Nephron (organoid): ENCODE measurements around the gene IGF1R.

Experiments
- H3K27ac Mint-ChIP-seq, 3 experiments: 2 replicates each; pipeline ENCODE4 v1.8.0; 2020; ENCODE audit warnings: mixed read lengths in 3 of 3, mild to moderate bottlenecking in 2 of 3, moderate library complexity in 1 of 3
- H3K27me3 Mint-ChIP-seq: 2 replicates; pipeline ENCODE4 v1.8.0; 2021; ENCODE audit warnings: low read depth, mild to moderate bottlenecking, moderate library complexity, mixed read lengths
- H3K36me3 Mint-ChIP-seq: 2 replicates; pipeline ENCODE4 v1.8.0; 2020; ENCODE audit warnings: low read depth, mixed read lengths
- H3K4me1 Mint-ChIP-seq: 2 replicates; pipeline ENCODE4 v1.8.0; 2020; ENCODE audit warnings: mixed read lengths
- H3K4me3 Mint-ChIP-seq, 3 experiments: 2 replicates each; pipeline ENCODE4 v1.8.0; 2020; ENCODE audit warnings: mild to moderate bottlenecking in 3 of 3, mixed read lengths in 3 of 3, moderate library complexity in 2 of 3
- H3K9me3 Mint-ChIP-seq: 2 replicates; pipeline ENCODE4 v1.8.0; 2020; ENCODE audit warnings: mixed read lengths
- CTCF ChIP-seq, 3 experiments: fragments of 200-600 bp; sonication (generic); IDR thresholded peaks; one replicate each; pipeline ENCODE4 v1.5.0; 2021; ENCODE audit warnings: antibody characterized with exemption in 3 of 3; ENCODE audit not compliant: unreplicated experiment in 3 of 3

Gene IGF1R

DNA sequence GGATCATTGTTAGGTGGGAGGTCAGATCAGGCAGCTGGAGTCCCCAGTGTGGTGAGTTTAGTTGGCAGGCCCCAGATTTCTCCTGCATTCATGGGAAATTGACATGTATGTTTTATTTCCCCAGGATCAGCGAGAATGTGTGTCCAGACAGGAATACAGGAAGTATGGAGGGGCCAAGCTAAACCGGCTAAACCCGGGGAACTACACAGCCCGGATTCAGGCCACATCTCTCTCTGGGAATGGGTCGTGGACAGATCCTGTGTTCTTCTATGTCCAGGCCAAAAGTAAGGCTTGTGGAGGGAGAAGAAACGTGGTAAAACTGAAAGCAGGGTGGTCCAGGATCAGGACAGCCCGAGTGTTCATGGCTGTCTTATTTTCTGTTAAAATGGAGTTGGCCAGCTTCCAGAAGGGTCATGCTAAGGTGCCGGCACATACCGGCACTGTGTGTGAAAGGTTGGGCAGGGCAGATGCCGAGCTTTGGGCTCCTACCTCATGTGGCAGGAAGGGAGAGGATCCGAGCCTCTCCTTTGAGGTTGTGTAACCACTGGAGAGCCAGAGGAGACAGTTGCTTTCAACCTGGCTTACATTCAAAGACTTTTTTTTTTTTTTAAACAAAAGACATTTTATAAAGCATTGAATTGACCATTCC is 276.2 kb downstream of the IGF1R start:
- TF ChIP-seq CTCF (IDR thresholded peaks at IDR 0.05; ENCODE audit: unreplicated experiment in 3 of 3), result no peak
- peak overlapping the region in 2 of 3 experiments; percentile 44 to 57 for H3K27ac Mint-ChIP-seq
- no peak overlapping the region for H3K4me3 Mint-ChIP-seq
- H3K9me3 Mint-ChIP-seq, result no peaks in the 10 kb centered on the region
- no peaks in the 10 kb centered on the region for H3K27me3 Mint-ChIP-seq
- peaks cover 40% of the 10 kb centered on the region for H3K4me1 Mint-ChIP-seq
- peaks cover 68% of the 10 kb centered on the region for H3K36me3 Mint-ChIP-seq

DNA sequence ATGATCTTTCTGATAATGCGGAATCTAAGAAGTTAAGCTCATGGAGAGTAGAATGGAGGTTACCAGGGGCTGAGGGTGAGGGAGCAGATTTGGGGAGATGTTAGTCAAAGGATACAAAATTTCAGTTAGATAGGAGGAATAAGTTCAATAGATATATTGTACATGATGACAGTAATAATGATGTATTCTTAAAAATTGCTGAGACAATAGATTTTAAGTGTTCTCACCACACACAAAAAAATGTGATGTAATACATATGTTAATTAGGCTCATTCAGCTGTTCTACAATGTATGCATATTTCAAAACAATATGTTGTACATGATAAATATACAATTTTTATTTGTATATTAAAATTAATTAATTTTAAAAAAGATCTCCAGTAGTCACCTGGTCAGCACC is 277.9 kb downstream of the IGF1R start:
- peaks cover 66% of the 10 kb centered on the region for H3K36me3 Mint-ChIP-seq
- peak overlapping the region in 2 of 3 experiments; percentile 32 to 69 for H3K27ac Mint-ChIP-seq
- H3K27me3 Mint-ChIP-seq, result no peaks in the 10 kb centered on the region
- no peaks in the 10 kb centered on the region for H3K9me3 Mint-ChIP-seq
- peaks cover 35% of the 10 kb centered on the region for H3K4me1 Mint-ChIP-seq
- no peak overlapping the region for H3K4me3 Mint-ChIP-seq
- no peak for TF ChIP-seq CTCF (IDR thresholded peaks at IDR 0.05; ENCODE audit: unreplicated experiment in 3 of 3)

GRCh38 chr15:98927022-98927421 is 278.7 kb downstream of the IGF1R start:
- H3K27me3 Mint-ChIP-seq, result no peaks in the 10 kb centered on the region
- peak overlapping the region; percentile 69 to 89 (median 87) for H3K27ac Mint-ChIP-seq
- no peaks in the 10 kb centered on the region for H3K9me3 Mint-ChIP-seq
- H3K36me3 Mint-ChIP-seq, result peaks cover 66% of the 10 kb centered on the region
- no peak for TF ChIP-seq CTCF (IDR thresholded peaks at IDR 0.05; ENCODE audit: unreplicated experiment in 3 of 3)
- H3K4me3 Mint-ChIP-seq, result no peak overlapping the region
- peaks cover 35% of the 10 kb centered on the region for H3K4me1 Mint-ChIP-seq

- no peak for TF ChIP-seq CTCF (IDR thresholded peaks at IDR 0.05; ENCODE audit: unreplicated experiment in 3 of 3)
- H3K4me1 Mint-ChIP-seq, result peaks cover 35% of the 10 kb centered on the region
- no peaks in the 10 kb centered on the region for H3K9me3 Mint-ChIP-seq
- H3K36me3 Mint-ChIP-seq, result peaks cover 61% of the 10 kb centered on the region
- H3K27me3 Mint-ChIP-seq, result no peaks in the 10 kb centered on the region
- no peak overlapping the region for H3K4me3 Mint-ChIP-seq
- H3K27ac Mint-ChIP-seq, result peak overlapping the region in 2 of 3 experiments; percentile 69 to 88
These were observed 279.7 kb downstream of the IGF1R start for GRCh38 chr15:98927996-98928395.

DNA sequence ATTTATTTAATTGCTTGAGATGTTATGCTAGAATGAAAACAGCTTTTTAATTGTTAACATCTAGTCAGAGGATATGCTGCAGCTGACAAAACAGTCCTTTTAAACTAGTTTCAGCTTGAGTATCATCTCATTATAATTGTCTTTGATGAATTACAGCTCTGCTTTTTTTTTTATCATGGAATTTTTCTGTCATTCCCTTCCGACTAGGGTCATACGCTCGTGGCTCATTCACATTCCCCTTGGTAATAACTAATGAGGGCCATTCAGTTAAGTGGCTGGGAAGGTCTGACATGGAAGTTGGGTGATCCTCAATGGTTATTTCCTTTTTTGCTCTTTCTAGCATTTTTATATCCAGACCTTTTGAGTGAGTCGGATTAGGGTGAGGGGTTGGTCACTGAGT is 282.2 kb downstream of the IGF1R start:
- H3K27ac Mint-ChIP-seq, result no peak overlapping the region
- TF ChIP-seq CTCF (IDR thresholded peaks at IDR 0.05; ENCODE audit: unreplicated experiment in 3 of 3), result no peak
- no peak overlapping the region for H3K4me3 Mint-ChIP-seq
- H3K4me1 Mint-ChIP-seq, result peaks cover 39% of the 10 kb centered on the region
- peaks cover 67% of the 10 kb centered on the region for H3K36me3 Mint-ChIP-seq
- no peaks in the 10 kb centered on the region for H3K27me3 Mint-ChIP-seq
- H3K9me3 Mint-ChIP-seq, result no peaks in the 10 kb centered on the region

GRCh38 chr15:98931004-98931403 is 282.7 kb downstream of the IGF1R start:
- no peak overlapping the region for H3K27ac Mint-ChIP-seq
- H3K36me3 Mint-ChIP-seq, result peaks cover 67% of the 10 kb centered on the region
- H3K4me1 Mint-ChIP-seq, result peaks cover 41% of the 10 kb centered on the region
- no peak overlapping the region for H3K4me3 Mint-ChIP-seq
- H3K9me3 Mint-ChIP-seq, result no peaks in the 10 kb centered on the region
- no peaks in the 10 kb centered on the region for H3K27me3 Mint-ChIP-seq
- no peak for TF ChIP-seq CTCF (IDR thresholded peaks at IDR 0.05; ENCODE audit: unreplicated experiment in 3 of 3)
